ENCODE results near the gene SLC38A8.

DNA sequence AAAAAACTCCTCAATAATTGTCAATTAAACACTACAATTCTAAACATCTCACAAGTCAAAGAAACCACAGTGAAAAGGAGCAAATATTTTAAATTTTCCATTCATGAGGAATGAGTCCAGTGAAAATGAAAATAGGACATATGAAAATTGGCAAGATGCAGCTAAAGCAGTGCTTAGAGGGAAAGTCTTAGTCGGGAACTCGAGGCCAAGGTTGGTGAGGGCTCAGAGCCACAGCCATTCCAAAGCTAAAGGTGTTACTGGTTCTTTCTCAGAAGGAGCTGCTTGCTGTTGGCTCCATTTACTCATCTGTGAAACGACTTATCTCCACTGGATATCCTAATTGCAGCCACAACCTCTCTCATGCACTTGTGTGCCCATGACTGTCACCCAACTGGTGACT lies 6.5 kb downstream of the SLC38A8 start:
- TF ChIP-seq, protein P1, sequence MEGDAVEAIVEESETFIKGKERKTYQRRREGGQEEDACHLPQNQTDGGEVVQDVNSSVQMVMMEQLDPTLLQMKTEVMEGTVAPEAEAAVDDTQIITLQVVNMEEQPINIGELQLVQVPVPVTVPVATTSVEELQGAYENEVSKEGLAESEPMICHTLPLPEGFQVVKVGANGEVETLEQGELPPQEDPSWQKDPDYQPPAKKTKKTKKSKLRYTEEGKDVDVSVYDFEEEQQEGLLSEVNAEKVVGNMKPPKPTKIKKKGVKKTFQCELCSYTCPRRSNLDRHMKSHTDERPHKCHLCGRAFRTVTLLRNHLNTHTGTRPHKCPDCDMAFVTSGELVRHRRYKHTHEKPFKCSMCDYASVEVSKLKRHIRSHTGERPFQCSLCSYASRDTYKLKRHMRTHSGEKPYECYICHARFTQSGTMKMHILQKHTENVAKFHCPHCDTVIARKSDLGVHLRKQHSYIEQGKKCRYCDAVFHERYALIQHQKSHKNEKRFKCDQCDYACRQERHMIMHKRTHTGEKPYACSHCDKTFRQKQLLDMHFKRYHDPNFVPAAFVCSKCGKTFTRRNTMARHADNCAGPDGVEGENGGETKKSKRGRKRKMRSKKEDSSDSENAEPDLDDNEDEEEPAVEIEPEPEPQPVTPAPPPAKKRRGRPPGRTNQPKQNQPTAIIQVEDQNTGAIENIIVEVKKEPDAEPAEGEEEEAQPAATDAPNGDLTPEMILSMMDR (IDR thresholded peaks at IDR 0.05), result no peak
- TF ChIP-seq POLR2AphosphoS5 (IDR thresholded peaks at IDR 0.05) (no peak), POLR2A (IDR thresholded peaks at IDR 0.05) (no peak)
